Activated CD8-positive, alpha-beta memory T cell treated with anti-CD3 and anti-CD28 coated beads, Interleukin-2, amount 50 U/mL, for 24 hours (primary cell): Measurements from ENCODE around the gene LHX4.

ENCODE experiments used
- DNase-seq: peaks from one replicate; pipeline ENCODE4 v3.0.0-alpha.2; 2020; ENCODE audit errors: extremely low read depth

The LHX4 gene

GRCh38 chr1:180227861-180228647, 2.0 kb upstream of the LHX4 start:
- DNase-seq = no peak

GRCh38 chr1:180228648-180229482, 1.2 kb upstream of the LHX4 start:
- no peak for DNase-seq

GRCh38 chr1:180230416-180230790, 339 bp downstream of the LHX4 start:
- DNase-seq = no peak

DNA sequence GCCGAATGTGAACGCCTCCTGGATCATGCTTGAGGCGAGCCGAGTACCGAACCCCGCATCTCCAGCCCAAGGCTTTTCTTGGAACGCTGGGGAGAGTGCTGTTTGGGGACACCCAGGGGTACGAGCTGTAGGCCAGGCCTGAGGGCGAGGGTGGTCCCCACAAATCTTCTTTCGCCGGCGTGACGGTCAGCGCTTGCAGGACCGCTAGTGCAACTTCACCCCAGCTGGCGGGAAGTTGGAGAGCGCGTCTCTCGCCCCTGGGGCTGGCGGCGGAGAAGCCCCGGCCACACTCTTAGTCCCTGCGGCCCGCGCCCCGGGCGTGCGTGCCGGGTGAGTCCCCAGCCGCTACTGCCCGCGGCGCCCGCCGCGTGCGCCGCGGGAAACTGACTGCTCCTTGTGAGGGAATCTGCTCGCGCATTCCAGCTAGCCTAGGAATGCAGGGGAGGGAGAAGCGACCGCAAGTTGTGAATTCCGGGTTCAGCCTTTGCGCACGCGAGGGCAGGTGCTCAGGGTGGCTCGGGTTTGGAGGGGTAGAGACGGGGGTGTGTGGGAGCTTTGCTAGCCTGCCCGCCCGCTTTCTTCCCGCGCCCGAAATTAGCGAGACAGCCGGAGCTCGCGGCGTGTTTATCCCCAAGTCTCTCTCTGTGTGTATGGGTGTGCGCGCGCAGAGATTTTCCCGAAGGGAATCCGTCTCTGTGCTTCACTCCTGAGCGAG, 884 bp downstream of the LHX4 start:
- no peak for DNase-seq

DNA sequence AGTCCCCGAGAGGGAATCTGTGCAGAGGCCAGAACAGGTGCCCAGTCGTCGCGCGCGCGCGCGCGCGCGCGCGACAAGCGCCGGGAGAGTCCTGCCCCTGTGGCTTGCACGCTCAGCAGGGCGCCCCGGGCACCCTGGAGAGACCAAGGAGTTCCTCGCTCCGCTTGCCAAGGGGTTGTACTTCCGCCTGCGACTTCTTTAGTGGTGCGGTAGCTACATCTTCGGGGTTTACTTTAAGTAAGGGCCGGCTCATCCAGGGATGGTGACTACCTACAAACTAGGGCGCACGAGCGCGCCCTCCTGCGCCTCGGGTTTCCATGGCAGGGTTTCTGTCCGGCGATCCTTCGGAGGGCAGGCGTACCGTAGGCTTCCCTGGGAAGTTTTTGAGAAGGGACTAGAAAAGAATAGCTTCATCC, 1.4 kb downstream of the LHX4 start:
- DNase-seq = no peak

GRCh38 chr1:180231936-180232335, 1.9 kb downstream of the LHX4 start:
- DNase-seq = no peak

DNA sequence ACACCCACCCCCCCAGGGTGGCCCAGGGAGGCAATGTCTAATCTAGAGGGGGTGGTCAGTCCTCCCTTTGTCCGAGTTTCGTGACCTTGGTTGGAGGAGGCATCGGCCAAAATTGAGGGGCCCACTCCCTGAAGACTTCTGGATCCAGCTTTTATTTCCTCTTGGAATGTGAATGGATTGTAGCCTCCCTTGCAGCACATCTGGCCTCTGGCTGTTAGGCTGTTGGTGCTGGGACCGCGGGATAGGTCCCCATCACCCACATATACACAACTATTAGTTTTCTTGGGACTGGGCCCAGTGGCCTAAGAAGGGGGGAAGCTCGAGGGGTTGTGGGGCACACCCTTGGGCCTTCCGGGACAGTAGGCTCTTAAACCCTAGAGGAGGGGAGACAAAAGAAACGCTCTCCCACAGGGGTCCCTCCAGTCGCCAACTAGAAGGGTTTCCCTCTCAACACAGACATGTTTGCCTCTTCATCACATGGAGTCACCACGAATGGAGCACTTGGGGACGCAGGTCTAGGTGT, 2.5 kb downstream of the LHX4 start:
- no peak for DNase-seq

DNA sequence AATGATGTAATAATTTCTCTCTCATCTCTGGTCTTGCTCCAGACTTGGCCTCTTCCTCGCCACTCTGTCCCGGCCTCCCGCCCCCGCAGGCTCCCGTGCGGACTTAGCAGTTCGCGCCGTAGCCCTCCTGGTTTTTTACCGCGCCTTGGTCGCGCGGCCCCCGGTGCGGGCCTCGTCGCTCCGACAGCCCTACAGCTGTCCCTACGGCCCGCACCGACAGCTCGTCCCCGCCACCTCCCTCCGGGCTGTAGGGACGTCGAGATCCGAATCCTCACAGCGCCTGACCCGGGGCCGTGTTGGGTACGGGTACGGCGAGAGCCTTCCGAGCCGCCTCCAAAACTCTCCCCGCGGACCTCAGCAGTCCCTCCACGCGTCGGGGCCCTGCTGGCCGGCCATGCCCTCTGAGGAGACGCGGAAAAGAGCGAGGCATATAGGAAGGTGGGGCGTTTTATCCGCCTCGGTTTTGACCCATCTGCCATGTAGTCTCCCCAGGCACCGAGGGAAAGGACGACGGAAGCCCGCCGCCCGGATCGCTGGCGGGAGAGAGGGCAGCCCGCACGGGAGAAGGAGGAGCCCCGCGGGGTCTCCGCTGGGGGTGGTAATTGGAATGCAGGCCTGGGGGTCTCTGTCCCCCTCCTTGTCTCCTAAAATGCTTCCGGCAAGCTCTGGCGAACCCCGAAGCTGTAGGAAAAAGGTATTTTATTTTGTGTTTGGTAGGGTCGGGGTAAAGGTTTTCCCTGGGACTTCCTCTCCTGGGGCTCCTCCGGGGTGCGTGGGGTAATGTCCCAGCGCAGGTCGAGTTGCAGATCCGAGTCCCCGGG, 3.3 kb downstream of the LHX4 start:
- no peak for DNase-seq

GRCh38 chr1:180234369-180235076, 4.5 kb downstream of the LHX4 start:
- no peak for DNase-seq

GRCh38 chr1:180235077-180235501, 5.0 kb downstream of the LHX4 start:
- no peak for DNase-seq

DNA sequence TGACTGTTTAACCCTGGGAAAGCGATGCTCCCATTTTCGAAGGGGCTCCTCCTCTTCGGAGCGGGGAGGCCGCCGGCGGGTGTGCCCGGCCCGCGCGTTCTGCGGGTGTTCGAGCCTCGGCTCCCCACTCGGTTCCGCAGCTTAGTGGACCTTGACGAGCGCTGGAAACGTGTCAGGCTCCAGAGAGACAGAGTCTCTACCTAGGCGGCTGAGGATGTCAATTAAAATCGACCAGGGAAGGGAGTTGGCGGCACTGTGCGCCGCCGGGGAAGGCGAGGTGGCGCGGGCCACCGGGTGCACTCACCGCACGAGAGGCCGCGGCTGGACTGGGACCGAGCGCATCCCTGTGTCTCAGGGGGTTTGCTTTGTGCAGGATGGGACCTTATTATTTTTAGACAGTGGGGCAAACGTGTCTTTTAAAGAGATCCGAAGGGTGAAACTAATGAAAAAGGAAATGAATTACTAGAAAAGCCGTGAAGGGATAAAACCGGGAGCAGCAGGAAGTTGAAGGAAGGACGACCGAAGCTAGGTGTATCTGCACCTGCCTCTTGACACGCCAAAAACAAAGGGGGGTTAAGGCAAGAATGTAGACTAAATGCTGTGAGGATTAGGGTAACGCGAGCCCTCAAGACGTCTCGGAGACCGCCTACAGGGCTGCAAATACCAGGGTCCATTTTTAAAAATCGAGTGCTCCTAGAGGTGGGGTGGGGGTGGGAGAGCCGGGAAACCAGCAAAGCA, 5.6 kb downstream of the LHX4 start:
- DNase-seq = no peak

DNA sequence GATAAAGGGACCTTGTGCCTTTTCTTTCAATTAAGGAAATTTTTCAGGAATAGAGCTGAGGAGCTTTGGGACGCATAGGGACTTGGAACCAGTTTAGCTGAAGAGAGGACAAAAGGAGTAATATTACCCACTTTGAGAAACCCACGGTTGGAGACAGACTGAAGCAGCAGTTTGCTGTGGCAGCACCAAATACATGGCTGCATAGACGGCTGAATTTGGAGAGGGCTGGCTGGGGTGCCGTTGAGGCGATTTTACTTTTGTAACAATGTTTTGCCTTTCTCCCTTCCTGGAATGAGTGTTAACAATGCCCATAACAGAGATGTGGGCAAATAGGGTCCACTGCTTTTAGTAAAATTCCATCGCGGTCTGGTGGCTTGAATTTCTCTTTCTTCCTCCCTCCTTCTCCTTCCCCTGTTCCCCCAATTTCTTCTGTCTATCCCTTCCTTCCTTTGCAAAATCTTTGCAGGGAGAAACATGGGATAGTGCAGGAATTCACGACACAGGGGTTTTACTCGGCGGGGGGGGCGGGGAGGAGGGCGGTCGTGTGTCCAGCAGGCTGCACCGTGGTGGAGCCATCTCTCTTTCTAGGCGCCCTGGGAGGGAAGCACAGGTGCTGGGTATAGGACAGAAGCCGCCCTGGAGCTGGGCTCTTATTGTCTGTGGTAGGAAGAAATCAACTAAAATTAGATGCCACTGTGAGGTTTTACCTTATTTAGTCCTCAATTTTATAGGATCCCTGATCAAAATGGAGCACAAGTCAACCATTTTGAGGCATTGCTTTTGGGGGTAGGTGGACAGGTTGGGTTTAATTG, 6.8 kb downstream of the LHX4 start:
- no peak for DNase-seq

DNA sequence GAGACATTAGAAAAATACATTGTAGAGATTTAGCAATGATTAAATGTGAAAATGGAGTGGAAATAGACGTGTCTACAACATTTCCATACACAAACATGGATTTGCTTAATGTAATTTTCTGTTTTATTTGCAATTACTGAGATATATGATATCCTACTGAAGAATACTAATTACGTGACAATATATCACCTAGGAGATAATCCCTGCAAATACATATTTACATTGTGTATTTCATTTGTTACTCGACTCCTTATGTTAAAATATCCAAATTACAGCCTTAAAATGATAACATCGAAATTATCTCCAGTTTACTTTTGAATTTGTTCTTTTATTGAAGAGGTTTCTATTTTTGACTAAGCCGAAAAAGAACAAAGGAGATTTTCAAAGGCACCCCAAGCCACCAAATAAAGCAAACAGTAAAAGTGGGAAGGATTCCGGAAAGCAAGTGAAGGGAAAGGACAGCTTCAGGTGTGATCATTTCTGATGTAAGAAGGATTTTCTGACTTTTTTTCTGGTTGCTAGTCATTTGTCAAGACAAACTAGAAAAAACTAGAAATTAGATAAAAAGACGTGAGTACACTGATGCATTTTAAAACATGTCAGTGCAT, 7.9 kb downstream of the LHX4 start:
- no peak for DNase-seq

DNA sequence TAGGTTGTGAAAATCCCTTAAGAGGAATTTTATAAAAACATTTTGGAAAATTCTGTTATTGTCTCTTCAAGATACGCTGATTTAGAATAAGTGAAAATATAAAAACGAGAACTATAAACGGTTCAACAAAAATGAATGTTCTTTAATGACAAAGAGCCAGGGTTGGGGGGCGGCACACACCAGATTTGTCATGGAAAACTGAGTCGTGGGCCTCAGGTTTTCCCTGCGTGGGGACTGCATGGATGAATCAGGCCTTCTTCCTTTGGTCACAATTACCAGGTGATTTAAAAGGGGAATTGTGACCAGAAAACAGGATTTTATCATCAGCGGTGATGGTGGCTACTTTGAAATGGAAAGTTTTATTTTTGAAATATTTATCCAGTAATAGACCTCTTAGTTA, 8.6 kb downstream of the LHX4 start:
- DNase-seq = no peak

DNA sequence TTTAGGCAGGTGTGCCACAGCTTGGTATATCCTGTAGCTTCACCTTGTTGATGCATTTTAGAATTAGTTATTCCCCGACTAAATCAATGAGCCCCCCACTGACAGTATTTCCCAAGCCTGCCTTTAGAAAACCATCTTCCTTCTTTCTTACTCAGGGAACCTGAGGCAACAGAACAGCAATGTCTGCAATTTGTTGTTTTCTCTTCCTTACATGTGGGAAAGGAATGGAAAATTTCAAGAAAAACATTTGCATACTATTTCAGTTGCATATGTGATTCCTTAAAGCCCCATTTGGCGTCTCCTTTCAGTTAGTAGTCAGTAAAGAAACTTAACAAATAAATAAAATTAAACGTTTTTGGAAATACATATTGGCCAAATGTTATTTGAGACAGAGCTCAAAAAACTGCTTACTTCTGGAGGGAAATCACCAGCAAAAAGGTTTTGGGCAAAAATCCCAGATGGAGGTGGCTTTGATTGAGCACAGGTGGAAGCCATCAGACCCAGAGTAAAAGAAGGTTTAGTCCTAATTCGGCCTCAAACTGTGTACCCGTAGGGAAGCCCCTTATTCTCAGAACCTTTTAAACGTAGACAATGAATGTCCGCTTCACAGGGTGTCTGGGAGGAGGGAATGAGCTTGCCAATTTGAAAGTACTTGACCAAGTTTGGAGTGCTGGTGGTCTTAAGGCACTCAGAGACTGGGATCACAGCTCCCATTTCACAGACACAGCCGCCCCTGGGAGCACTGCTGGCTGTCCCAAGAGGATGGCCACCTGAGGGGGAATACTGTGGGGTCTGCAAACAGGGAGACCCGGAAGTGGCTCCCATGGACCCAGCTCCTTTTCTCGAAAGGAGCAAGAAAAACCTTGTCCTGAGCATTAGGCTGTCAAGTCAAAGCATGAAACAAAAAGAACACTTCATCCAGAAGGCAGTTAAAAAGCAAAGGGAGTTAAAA, 9.4 kb downstream of the LHX4 start:
- DNase-seq = no peak

- DNase-seq = no peak
These were observed 11.9 kb downstream of the LHX4 start for GRCh38 chr1:180241716-180242544.
